Endodermal cell (in vitro differentiated cells): ENCODE data around the gene LRRC28. TPM values are rescaled to one million over a fixed set of nuclear protein-coding genes. Genes with fewer than 3 reads are reported as not detected.

Source experiments
- DNase-seq: peaks from one replicate; pipeline ENCODE4 v3.0.0-alpha.2; 2017
- H3K27ac ChIP-seq: 2 replicates; pipeline ENCODE4 v1.5.1; 2013; ENCODE audit warnings: mild to moderate bottlenecking, low read depth, low read length, moderate library complexity
- H3K27me3 ChIP-seq: 2 replicates; pipeline ENCODE4 v1.6.1; 2013; ENCODE audit warnings: mild to moderate bottlenecking, low read length, moderate library complexity; ENCODE audit not compliant: insufficient read depth, control insufficient read depth, poor library complexity, severe bottlenecking
- H3K36me3 ChIP-seq: 2 replicates; pipeline ENCODE4 v1.7.0; 2013; ENCODE audit warnings: mild to moderate bottlenecking, low read length, moderate library complexity; ENCODE audit not compliant: control insufficient read depth, insufficient read depth
- H3K4me1 ChIP-seq: one replicate; pipeline ENCODE4 v1.7.0; 2013; ENCODE audit warnings: low read length; ENCODE audit not compliant: control insufficient read depth, insufficient read depth
- H3K4me3 ChIP-seq: 2 replicates; pipeline ENCODE4 v1.5.1; 2013; ENCODE audit warnings: mild to moderate bottlenecking, low read length, moderate library complexity
- H3K9ac ChIP-seq: 2 replicates; pipeline ENCODE4 v1.6.1; 2013; ENCODE audit warnings: mild to moderate bottlenecking, low read length, moderate library complexity; ENCODE audit not compliant: poor library complexity, severe bottlenecking; ENCODE audit errors: extremely low read depth
- H3K9me3 ChIP-seq: 2 replicates; pipeline ENCODE4 v1.6.1; 2013; ENCODE audit warnings: mild to moderate bottlenecking, low read length, moderate library complexity; ENCODE audit not compliant: control insufficient read depth
- H3K27ac Mint-ChIP-seq: 2 replicates; pipeline ENCODE4 v1.8.0; 2020; ENCODE audit warnings: mixed read lengths
- H3K27me3 Mint-ChIP-seq: 2 replicates; pipeline ENCODE4 v1.8.0; 2021; ENCODE audit warnings: mild to moderate bottlenecking, mixed read lengths; ENCODE audit not compliant: insufficient read depth
- H3K36me3 Mint-ChIP-seq: 2 replicates; pipeline ENCODE4 v1.8.0; 2020; ENCODE audit warnings: low read depth, mixed read lengths
- H3K4me1 Mint-ChIP-seq: 2 replicates; pipeline ENCODE4 v1.8.0; 2020; ENCODE audit warnings: mixed read lengths
- H3K4me3 Mint-ChIP-seq: 2 replicates; pipeline ENCODE4 v1.8.0; 2020; ENCODE audit warnings: mild to moderate bottlenecking, moderate library complexity, mixed read lengths
- H3K9me3 Mint-ChIP-seq: 2 replicates; pipeline ENCODE4 v1.8.0; 2020; ENCODE audit warnings: mild to moderate bottlenecking, mixed read lengths
- WGBS, 2 experiments: methylation state at CpG; one replicate each; pipeline versions ENCODE4 v1.1.5 to v1.1.7; 2013; ENCODE audit warnings: missing lambda C conversion rate in 2 of 2, mixed read lengths in 1 of 2; ENCODE audit not compliant: insufficient coverage in 1 of 2, insufficient read length in 1 of 2; 5-methylcytosine and 5-hydroxymethylcytosine counted together
- total RNA-seq, 2 donors: library from RNA; stranded (reverse); fragmentation: NEBNext Ultra II Directional in 1 of 2; extraction: Animal tissue kit (Norgen Biotek cat#: 25700) in 1 of 2; gene quantifications; 2 replicates in 1 of 2; 3 replicates in 1 of 2; pipeline ENCODE4 v1.2.1, GENCODE V29; 2021
- TF ChIP-seq, protein P1 (sequence below): fragments of 200-600 bp; sonication (generic); conservative IDR thresholded peaks from 2 replicates; pipeline ENCODE4 v1.5.0; 2021; ENCODE audit warnings: antibody characterized with exemption, mild to moderate bottlenecking

The LRRC28 gene
- total RNA-seq, 2 donors from 2014 or later, result 26.1 to 35.5 TPM

DNA sequence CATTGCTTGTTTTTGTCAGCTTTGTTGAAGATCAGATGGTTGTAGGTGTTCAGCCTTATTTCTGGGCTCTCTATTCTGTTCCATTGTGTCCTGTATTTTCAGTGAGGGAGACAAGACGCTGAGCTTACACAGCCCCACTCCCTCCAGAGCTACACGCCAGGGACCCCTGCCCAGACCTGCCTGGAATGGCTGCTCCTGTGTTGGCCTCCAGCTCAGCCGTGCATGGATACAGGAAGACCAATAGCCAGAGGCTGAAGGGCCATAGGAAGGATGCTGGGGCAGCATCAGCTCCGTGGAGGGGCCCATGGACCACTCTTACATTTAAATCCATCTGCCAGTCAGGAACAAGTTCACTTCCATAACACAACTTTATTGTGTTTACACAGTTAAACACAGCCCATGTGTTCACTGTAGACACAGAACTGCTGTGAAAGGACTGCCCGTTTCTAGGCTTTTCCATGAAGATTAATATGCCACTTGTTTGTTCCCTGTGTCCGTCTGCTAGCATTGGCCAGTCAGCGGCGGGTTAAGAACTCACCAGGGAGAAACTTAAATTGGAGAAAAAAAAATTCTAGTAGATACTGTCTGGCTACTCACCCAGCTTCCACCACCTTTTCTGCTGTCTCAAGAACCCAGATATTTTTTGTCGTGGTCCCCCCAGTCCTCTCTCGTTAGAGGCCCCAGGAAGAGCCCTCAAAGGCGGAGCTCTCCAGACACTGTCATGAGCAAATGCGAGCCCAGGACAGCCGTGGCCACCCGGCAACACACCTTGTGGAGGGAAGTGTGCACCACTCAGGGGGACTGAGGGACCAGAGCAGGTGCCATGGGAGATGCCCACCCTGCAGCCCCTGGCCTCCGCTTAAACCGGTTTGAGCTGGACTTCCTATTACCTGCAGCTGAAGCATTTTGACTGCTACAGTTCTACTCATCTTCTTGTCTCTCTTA lies 172.2 kb downstream of the LRRC28 start:
- Mint-ChIP-seq H3K36me3 (no peaks in the 10 kb centered on the region), H3K4me1 (peaks cover 3% of the 10 kb centered on the region), H3K27ac (no peak overlapping the region), H3K27me3 (peaks cover 2% of the 10 kb centered on the region), H3K9me3 (peaks cover 13% of the 10 kb centered on the region), H3K4me3 (no peak overlapping the region)
- H3K27me3 ChIP-seq, result no peaks in the 10 kb centered on the region
- DNase-seq, result no peak
- H3K9me3 ChIP-seq, result peaks cover 6% of the 10 kb centered on the region
- H3K4me3 ChIP-seq, result no peak overlapping the region
- TF ChIP-seq, protein P1, sequence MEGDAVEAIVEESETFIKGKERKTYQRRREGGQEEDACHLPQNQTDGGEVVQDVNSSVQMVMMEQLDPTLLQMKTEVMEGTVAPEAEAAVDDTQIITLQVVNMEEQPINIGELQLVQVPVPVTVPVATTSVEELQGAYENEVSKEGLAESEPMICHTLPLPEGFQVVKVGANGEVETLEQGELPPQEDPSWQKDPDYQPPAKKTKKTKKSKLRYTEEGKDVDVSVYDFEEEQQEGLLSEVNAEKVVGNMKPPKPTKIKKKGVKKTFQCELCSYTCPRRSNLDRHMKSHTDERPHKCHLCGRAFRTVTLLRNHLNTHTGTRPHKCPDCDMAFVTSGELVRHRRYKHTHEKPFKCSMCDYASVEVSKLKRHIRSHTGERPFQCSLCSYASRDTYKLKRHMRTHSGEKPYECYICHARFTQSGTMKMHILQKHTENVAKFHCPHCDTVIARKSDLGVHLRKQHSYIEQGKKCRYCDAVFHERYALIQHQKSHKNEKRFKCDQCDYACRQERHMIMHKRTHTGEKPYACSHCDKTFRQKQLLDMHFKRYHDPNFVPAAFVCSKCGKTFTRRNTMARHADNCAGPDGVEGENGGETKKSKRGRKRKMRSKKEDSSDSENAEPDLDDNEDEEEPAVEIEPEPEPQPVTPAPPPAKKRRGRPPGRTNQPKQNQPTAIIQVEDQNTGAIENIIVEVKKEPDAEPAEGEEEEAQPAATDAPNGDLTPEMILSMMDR, result no peak
- H3K9ac ChIP-seq, result no peak overlapping the region
- no peaks in the 10 kb centered on the region for H3K4me1 ChIP-seq
- H3K36me3 ChIP-seq, result no peaks in the 10 kb centered on the region
- 89 to 93% methylated on average over 10 to 16 of the region's 16 CpGs for WGBS, 2 experiments
- no peak overlapping the region for H3K27ac ChIP-seq

- Mint-ChIP-seq H3K27ac (no peak overlapping the region), H3K4me1 (peaks cover 3% of the 10 kb centered on the region), H3K4me3 (no peak overlapping the region), H3K36me3 (no peaks in the 10 kb centered on the region), H3K27me3 (no peaks in the 10 kb centered on the region), H3K9me3 (peaks cover 11% of the 10 kb centered on the region)
- no peak overlapping the region for H3K4me3 ChIP-seq
- TF ChIP-seq, protein P1, result no peak
- H3K4me1 ChIP-seq, result no peaks in the 10 kb centered on the region
- H3K9me3 ChIP-seq, result peaks cover 6% of the 10 kb centered on the region
- no peak overlapping the region for H3K9ac ChIP-seq
- no peaks in the 10 kb centered on the region for H3K36me3 ChIP-seq
- 60 to 95% methylated on average over 1 to 10 of the region's 10 CpGs for WGBS, 2 experiments
- H3K27me3 ChIP-seq, result no peaks in the 10 kb centered on the region
- no peak for DNase-seq
- no peak overlapping the region for H3K27ac ChIP-seq
These were observed 172.9 kb downstream of the LRRC28 start for GRCh38 chr15:99424131-99424571.

DNA sequence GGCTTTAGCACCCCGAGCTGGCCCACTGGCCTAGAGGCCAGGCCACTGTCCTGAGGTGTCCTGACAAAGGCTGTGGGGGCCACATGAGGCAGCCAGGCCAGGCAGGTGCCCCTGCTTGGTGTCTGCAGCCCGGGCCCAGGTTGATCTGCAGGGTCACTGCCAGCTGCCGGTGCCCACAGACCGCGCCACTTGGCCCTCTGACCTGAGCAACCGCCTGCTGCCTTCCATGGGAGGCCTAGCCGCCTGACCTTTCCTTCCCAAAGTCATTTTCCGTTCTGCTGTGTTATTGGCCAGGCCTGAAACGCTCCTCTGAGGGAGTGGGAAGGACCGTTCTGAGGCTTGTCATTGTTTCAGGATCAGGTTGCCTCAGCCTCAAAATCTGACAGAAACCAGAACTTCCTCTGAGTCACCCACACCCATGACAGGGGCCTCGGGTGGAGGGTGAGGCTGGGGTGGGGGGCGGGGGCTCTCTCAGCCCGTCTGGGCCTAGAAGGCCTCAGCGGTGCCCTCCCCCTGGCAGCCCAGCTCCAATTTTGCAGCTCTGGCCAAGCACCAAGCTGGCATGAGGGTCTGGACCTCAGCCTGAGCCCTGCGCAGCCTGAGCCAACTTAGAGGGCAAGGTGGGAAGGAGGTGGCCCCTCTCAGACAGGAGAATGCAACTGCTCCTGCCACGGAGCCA lies 173.8 kb downstream of the LRRC28 start:
- Histone ChIP-seq H3K27ac (no peak overlapping the region), H3K9me3 (peaks cover 6% of the 10 kb centered on the region), H3K4me3 (no peak overlapping the region), H3K36me3 (no peaks in the 10 kb centered on the region), H3K4me1 (no peaks in the 10 kb centered on the region), H3K27me3 (no peaks in the 10 kb centered on the region), H3K9ac (no peak overlapping the region)
- no peaks in the 10 kb centered on the region for H3K27me3 Mint-ChIP-seq
- TF ChIP-seq, protein P1, result no peak
- H3K4me1 Mint-ChIP-seq, result peaks cover 3% of the 10 kb centered on the region
- WGBS, 2 experiments, result 88 to 90% methylated on average over 7 to 16 of the region's 16 CpGs
- no peak overlapping the region for H3K4me3 Mint-ChIP-seq
- H3K9me3 Mint-ChIP-seq, result peaks cover 11% of the 10 kb centered on the region
- no peaks in the 10 kb centered on the region for H3K36me3 Mint-ChIP-seq
- H3K27ac Mint-ChIP-seq, result no peak overlapping the region
- DNase-seq, result no peak
